IgD-negative memory B cell (primary cell): Measurements from ENCODE around the gene PEX19. TPM values are rescaled to one million over a fixed set of nuclear protein-coding genes. Genes with fewer than 3 reads are reported as not detected.
A peak's percentile ranks its signal among the peaks of the same experiment; 100 is the strongest.
"Not testable (repeated sequence)": the region's sequence is repeated elsewhere in the genome, so short reads cannot be mapped to it uniquely, and the experiment has no call there.

Source experiments
- H3K27ac Mint-ChIP-seq, 3 donors: one replicate each; pipeline ENCODE4 v1.8.0; 2020 to 2022; ENCODE audit warnings: mild to moderate bottlenecking in 3 of 3, mixed read lengths in 3 of 3, moderate library complexity in 1 of 3
- H3K27me3 Mint-ChIP-seq: one replicate; pipeline ENCODE4 v1.8.0; 2021; ENCODE audit warnings: mixed read lengths
- H3K36me3 Mint-ChIP-seq: one replicate; pipeline ENCODE4 v1.8.0; 2020; ENCODE audit warnings: mild to moderate bottlenecking, mixed read lengths
- H3K4me1 Mint-ChIP-seq, 3 donors: one replicate each; pipeline ENCODE4 v1.8.0; 2020 to 2022; ENCODE audit warnings: mixed read lengths in 3 of 3, mild to moderate bottlenecking in 1 of 3
- H3K4me3 Mint-ChIP-seq, 4 donors: one replicate each; pipeline ENCODE4 v1.8.0; 2020 to 2022; ENCODE audit warnings: mild to moderate bottlenecking in 4 of 4, mixed read lengths in 4 of 4, moderate library complexity in 3 of 4
- H3K9me3 Mint-ChIP-seq, 3 donors: one replicate each; pipeline ENCODE4 v1.8.0; 2020 to 2021; ENCODE audit warnings: mixed read lengths in 3 of 3, mild to moderate bottlenecking in 1 of 3
- polyA plus RNA-seq: library from polyadenylated mRNA; unstranded; fragments of 300-500 nt; fragmentation: Illumina TruSeq; gene quantifications from one replicate; pipeline ENCODE4 v1.2.3, GENCODE V29; 2021

PEX19 gene
- polyA plus RNA-seq, 1 donor from 2014 or later: 37.8 TPM

- Mint-ChIP-seq H3K36me3 (peaks cover 1% of the 10 kb centered on the region), H3K4me3 (no peak overlapping the region), H3K27me3 (no peaks in the 10 kb centered on the region), H3K4me1 (peaks cover 3 to 5% (median 4%) of the 10 kb centered on the region in 3 donors), H3K27ac (peak overlapping the region; percentile 40 to 85 (median 76)), H3K9me3 (no peaks in the 10 kb centered on the region)
Observed at GRCh38 chr1:160293020-160293968, 8.4 kb upstream of the PEX19 start.

DNA sequence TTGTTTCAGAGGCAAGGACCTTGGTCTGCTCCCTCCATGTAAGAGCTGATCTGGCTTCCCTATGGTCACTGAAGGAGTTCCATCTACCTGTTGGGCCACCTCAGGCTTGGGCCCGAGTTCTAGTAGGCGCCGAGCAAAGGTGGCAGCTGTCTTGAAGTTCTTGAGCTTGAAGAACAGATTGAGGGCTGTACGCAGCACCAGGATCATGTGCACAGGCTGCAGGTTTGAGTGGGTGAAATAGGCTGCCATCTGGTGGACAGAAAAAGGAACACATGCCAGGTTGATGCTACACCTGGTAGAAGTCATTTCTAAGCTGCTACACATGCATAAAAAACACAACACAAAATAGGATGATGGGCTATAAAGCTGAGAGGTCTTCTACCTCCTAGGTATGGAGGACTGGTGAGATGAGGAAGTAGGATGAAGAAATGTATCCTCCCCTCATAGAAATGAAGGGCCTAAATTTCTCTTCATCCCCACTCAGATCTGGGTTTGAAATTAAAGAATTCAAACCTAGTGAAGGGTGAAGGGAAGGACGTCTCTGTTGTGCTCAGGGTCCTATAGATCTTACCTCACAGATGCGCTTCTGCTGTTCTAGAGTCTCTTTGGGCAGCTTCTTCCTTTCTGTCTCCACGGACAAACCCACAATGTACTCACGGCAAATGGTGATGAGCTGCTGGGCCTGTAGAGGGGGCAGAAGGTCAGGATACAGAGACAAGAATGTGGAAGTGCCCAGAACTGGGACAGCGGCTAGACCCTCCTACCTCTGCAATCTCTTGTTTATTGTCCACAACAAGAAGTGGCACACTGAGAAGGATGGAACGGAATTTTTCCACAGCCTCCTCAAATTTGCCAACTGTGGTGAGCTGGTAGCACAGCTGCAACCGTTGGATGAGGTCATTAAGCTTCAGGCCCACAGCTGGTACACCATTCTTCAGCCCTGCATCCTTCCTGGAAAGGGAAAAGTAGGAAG is 6.6 kb upstream of the PEX19 start:
- peak overlapping the region in 2 of 3 donors; percentile 28 to 71 for H3K27ac Mint-ChIP-seq
- H3K27me3 Mint-ChIP-seq: no peaks in the 10 kb centered on the region
- no peaks in the 10 kb centered on the region for H3K36me3 Mint-ChIP-seq
- H3K4me1 Mint-ChIP-seq: peaks cover 3 to 8% (median 4%) of the 10 kb centered on the region in 3 donors
- peak overlapping the region in 1 of 4 donors; percentile 36 for H3K4me3 Mint-ChIP-seq
- no peaks in the 10 kb centered on the region for H3K9me3 Mint-ChIP-seq

DNA sequence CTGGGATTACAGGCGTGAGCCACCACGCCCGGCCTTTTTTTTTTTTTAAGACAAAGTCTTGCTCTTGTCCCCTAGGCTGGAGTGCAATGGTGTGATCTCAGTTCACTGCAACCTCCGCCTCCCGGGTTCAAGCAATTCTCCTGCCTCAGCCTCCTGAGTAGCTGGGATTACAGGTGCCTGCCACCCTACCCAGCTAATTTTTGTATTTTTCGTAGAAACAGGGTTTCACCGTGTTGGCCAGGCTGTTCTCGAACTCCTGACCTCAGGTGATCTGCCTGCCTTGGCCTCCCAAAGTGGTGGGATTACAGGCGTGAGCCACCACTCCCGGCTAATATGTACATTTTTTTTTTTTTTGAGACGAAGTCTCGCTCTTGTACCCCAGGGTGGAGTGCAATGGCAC is 2.8 kb upstream of the PEX19 start:
- H3K27me3 Mint-ChIP-seq, H3K9me3 Mint-ChIP-seq, H3K27ac Mint-ChIP-seq, H3K4me3 Mint-ChIP-seq, H3K36me3 Mint-ChIP-seq: not testable (repeated sequence)
- H3K4me1 Mint-ChIP-seq: peaks cover 20 to 25% (median 22%) of the 10 kb centered on the region in 3 donors

DNA sequence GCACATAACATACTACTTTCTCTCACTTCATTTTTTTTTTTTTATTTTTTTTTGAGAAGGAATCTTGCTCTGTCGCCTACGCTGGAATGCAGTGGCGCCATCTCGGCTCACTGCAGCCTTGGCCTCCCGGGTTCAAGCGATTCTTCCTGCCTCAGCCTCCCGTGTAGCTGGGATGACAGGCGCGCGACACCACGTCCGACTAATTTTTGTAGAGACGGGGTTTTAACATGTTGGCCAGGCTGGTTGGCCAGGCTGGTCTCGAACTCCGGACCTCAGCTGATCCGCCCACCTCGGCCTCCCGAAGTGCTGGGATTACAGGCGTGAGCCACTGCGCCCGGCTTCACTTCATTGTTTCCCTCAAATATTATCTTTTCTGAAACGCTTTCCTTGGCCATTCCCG is 573 bp upstream of the PEX19 start:
- H3K36me3 Mint-ChIP-seq: no peaks in the 10 kb centered on the region
- H3K4me1 Mint-ChIP-seq: peaks cover 16 to 20% (median 18%) of the 10 kb centered on the region in 3 donors
- peak overlapping the region in 2 of 3 donors; percentile 86 to 91 for H3K27ac Mint-ChIP-seq
- H3K9me3 Mint-ChIP-seq: no peaks in the 10 kb centered on the region
- H3K27me3 Mint-ChIP-seq: no peaks in the 10 kb centered on the region
- H3K4me3 Mint-ChIP-seq: peak overlapping the region in 3 of 4 donors; percentile 87 to 97 (median 96)

- H3K27me3 Mint-ChIP-seq: no peaks in the 10 kb centered on the region
- H3K27ac Mint-ChIP-seq: peak overlapping the region; percentile 71 to 97 (median 97)
- peak overlapping the region; percentile 87 to 98 (median 96) for H3K4me3 Mint-ChIP-seq
- H3K36me3 Mint-ChIP-seq: peaks cover 6% of the 10 kb centered on the region
- H3K9me3 Mint-ChIP-seq: no peaks in the 10 kb centered on the region
- H3K4me1 Mint-ChIP-seq: peaks cover 16 to 20% (median 20%) of the 10 kb centered on the region in 3 donors
Observed at GRCh38 chr1:160284220-160284781, 632 bp downstream of the PEX19 start.

- peaks cover 16 to 20% (median 18%) of the 10 kb centered on the region in 3 donors for H3K4me1 Mint-ChIP-seq
- no peaks in the 10 kb centered on the region for H3K9me3 Mint-ChIP-seq
- peaks cover 10% of the 10 kb centered on the region for H3K36me3 Mint-ChIP-seq
- no peaks in the 10 kb centered on the region for H3K27me3 Mint-ChIP-seq
- peak overlapping the region in 1 of 4 donors; percentile 87 for H3K4me3 Mint-ChIP-seq
- H3K27ac Mint-ChIP-seq: peak overlapping the region in 1 of 3 donors; percentile 16
Observed at GRCh38 chr1:160282807-160283206, 2.1 kb downstream of the PEX19 start.

DNA sequence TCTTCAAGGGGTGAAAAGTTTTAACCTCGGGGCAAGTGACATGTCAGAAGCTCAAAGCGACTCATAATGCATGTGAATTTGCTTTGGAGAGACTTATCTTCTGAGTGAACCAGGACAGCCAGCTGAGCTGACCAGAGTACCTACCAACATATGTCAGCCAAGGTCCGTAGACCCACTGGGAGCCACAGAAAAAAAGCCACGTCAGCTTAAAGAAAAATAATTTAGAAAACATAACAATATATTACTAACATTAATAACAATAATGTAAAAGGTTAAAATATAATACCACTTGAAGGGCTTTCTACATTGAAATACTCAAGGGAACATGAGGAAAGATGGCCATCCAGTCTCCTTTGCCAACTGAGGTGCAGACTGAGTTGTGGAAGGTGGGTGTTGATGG is 6.9 kb downstream of the PEX19 start:
- no peak overlapping the region for H3K27ac Mint-ChIP-seq

DNA sequence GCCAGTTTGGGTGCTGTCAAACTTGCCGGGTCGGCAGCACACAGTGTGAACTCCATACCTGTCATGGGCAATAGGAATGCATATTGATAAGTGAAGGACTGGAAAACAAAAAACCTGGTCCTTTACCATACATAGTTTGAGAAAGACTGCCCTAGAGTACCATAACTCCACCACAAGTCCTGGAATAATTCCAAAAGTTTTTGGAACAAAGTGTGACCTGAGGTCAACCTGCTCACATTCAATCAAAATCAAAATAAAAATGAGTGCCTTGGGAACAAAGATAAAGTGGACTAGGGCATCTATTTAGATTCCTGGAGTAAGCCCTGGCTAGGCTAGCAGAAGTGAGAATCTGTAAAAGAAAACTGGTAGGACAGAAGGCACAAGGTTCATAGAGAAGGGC is 7.6 kb downstream of the PEX19 start:
- Mint-ChIP-seq H3K9me3 (no peaks in the 10 kb centered on the region), H3K36me3 (peaks cover 10% of the 10 kb centered on the region), H3K4me3 (no peak overlapping the region), H3K27ac (no peak overlapping the region), H3K27me3 (no peaks in the 10 kb centered on the region), H3K4me1 (peaks cover 0 to 2% (median 0%) of the 10 kb centered on the region in 3 donors)

More for the DNA sequence above, 6.9 kb downstream of the PEX19 start:
- peaks cover 10% of the 10 kb centered on the region for H3K36me3 Mint-ChIP-seq
- no peaks in the 10 kb centered on the region for H3K9me3 Mint-ChIP-seq
- no peak overlapping the region for H3K4me3 Mint-ChIP-seq
- peaks cover 0 to 2% (median 0%) of the 10 kb centered on the region in 3 donors for H3K4me1 Mint-ChIP-seq
- no peaks in the 10 kb centered on the region for H3K27me3 Mint-ChIP-seq

DNA sequence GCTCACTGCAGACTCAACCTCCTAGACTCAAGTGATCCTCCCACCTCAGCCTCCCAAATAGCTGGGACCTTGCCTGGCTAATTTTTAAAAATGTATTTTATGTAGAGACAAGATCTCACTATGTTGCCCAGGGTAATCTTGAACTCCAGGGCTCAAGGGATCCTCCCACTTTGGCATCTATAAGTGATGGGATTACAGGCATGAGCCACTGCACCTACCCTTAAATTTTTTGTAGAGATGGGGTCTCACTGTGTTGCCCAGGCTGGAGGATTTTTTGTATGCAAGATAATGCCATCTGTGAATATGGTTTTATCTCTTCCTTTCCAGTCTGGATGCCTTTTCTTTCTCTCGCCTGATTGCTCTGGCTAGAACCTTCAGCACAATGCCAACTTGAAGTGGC is 13.9 kb downstream of the PEX19 start:
- Mint-ChIP-seq H3K27me3 (no peaks in the 10 kb centered on the region), H3K4me3 (no peak overlapping the region), H3K4me1 (no peaks in the 10 kb centered on the region), H3K36me3 (no peaks in the 10 kb centered on the region), H3K27ac (no peak overlapping the region), H3K9me3 (no peaks in the 10 kb centered on the region)

- H3K9me3 Mint-ChIP-seq: no peaks in the 10 kb centered on the region
- no peaks in the 10 kb centered on the region for H3K36me3 Mint-ChIP-seq
- H3K27me3 Mint-ChIP-seq: no peaks in the 10 kb centered on the region
- H3K27ac Mint-ChIP-seq: peak overlapping the region in 1 of 3 donors; percentile 31
- H3K4me3 Mint-ChIP-seq: no peak overlapping the region
- peaks cover 4 to 8% (median 5%) of the 10 kb centered on the region in 3 donors for H3K4me1 Mint-ChIP-seq
Observed at GRCh38 chr1:160267284-160267991, 17.5 kb downstream of the PEX19 start.

GRCh38 chr1:160264795-160265307 is 20.1 kb downstream of the PEX19 start:
- no peaks in the 10 kb centered on the region for H3K9me3 Mint-ChIP-seq
- H3K4me1 Mint-ChIP-seq: peaks cover 12 to 21% (median 17%) of the 10 kb centered on the region in 3 donors
- H3K27me3 Mint-ChIP-seq: no peaks in the 10 kb centered on the region
- H3K36me3 Mint-ChIP-seq: no peaks in the 10 kb centered on the region
- no peak overlapping the region for H3K27ac Mint-ChIP-seq
- H3K4me3 Mint-ChIP-seq: no peak overlapping the region

DNA sequence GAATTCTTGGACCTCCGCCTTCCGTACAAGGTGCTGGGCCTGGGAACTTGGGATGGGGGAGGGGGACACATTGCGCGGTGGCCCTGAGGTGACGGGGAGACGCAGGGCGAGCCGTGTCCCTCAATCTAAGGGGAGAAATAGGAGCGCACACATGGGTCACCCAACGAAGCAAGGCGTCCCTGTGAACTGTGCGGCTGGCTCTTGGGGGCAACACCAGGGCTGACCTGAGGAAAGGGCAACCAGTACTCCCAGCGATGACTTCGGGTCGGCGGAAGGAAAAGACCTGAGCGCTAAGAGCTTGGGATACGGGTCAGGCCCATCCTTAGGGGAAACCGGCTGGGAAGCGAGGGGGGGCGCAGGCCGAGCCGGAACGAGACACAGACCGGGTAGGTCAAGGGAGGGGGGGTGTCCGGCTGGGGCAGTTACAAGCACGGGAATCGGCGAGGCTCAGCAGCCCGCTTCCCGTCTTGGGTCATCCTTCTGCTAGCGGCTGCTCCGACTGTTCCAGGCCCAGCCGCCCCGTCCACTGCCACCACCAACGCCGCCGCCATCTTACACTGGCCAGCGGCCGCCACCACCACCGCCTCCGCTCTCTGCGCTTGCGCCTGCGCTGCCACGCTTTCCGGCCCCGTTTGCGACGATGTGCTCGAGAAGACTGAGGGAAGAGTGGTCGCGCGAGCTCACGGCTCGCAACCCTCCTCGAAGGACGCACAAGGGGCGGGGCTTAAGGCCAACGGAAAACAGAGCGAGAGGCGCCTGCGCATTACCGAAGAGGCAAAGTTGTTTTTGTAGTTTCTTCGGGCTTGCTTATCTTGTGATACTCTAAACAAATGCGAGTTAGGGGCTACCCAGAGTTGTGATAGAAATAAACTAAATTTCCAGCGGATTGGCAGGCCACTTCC is 22.8 kb downstream of the PEX19 start, which contains the start of gene DCAF8:
DCAF8 (minus strand) TSS at position 657 of the 902 bp plus-strand sequence. CDS start 18,541 bp downstream, outside the sequence.
- H3K9me3 Mint-ChIP-seq: no peaks in the 10 kb centered on the region
- H3K27me3 Mint-ChIP-seq: no peaks in the 10 kb centered on the region
- peaks cover 21 to 33% (median 26%) of the 10 kb centered on the region in 3 donors for H3K4me1 Mint-ChIP-seq
- H3K36me3 Mint-ChIP-seq: no peaks in the 10 kb centered on the region
- peak within 1 kb of the TSS; percentile 97 to 98 (median 97) for H3K27ac Mint-ChIP-seq
- H3K4me3 Mint-ChIP-seq: peak within 1 kb of the TSS; percentile 95 to 99 (median 96)

DNA sequence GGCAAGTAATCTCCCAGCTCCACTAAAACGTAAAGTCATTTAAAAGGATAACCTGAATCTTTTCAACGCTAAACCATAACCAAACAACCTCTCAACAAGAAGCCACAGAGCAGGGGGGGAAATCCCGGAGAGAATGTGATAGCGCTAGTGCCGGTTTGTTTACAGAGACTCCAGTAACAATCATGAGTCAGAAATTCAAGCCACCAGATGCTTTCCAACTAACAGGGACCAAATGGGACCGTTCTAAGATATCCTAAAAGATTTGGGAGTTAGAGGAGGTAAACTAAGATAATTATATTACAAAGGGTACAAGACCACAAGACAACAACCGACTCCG is 23.4 kb downstream of the PEX19 start:
- H3K27ac Mint-ChIP-seq: peak overlapping the region; percentile 97 to 98 (median 97)
- no peaks in the 10 kb centered on the region for H3K36me3 Mint-ChIP-seq
- H3K27me3 Mint-ChIP-seq: no peaks in the 10 kb centered on the region
- peaks cover 21 to 36% (median 26%) of the 10 kb centered on the region in 3 donors for H3K4me1 Mint-ChIP-seq
- H3K4me3 Mint-ChIP-seq: peak overlapping the region; percentile 95 to 99 (median 96)
- H3K9me3 Mint-ChIP-seq: no peaks in the 10 kb centered on the region
